Islet precursor cell (in vitro differentiated cells): Measurements from ENCODE around the gene CACNA1I.

Source experiments
- DNase-seq: peaks from one replicate; pipeline ENCODE4 v3.0.0-alpha.2; 2018

Gene CACNA1I

DNA sequence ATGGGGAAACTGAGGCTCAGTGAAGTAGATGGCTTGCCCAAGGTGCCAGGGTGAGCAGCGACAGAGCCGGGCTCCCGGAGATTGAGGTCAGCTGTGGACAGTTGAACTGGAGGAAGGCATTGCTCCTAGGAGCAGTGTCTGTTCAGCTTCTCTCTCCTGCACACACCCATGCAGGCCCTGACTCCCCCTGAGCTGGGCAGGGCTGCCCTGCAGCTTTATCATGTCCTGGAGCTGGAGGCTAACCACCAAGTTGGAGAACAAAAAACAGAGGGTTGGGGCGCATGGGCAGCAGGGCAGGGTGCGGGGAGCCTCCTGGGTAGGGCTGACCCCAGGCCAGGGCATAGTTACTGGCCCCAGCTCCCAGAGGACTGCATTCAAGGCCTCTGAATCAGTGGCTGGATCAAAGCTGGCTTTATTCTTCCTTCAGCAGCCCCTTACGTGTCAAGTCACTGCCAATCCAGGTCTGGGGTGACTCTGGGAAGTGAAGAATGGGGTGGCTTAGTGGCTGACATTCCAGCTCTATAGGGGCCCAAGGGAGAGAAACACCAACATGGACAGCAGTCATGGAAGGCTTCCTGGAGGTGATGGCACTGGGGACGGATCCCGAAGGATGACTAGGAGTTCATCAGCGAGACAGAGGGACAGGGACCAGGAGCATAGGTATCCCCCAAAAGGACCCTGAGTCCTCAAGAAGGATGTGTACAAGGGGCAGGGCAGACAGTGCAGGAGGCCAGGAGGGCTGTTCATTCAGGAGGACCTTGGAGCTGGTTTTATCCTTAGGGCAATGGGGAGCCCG, 83.8 kb downstream of the CACNA1I start:
- DNase-seq: no peak

DNA sequence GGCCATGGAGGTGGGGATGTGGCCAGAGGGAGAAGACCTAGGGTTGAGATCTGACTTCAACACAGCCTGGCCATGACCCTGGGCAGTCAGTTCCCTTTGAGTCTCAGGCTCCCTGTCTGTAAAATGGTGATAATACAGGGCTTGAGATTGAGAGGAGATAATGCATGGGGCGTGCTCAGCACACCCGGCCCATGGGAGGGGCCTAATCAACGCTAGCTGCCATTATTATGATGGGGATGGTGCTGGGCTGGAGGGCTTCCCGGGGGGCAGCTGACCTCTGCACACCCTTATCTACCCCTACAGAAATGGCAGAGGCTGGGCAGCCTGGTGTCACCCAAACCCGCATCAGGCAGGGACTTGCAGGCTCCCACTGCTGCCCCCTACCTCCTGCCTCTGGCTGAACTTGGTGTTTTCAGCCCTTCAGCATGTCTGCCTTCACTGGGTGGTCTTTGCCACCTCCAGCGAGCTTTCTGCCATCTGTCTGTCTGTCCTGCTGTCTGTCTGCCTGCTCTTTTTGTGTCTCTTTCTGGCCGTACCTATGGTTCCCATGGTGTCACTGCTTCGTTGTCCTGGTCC, 84.5 kb downstream of the CACNA1I start:
- DNase-seq: no peak

DNA sequence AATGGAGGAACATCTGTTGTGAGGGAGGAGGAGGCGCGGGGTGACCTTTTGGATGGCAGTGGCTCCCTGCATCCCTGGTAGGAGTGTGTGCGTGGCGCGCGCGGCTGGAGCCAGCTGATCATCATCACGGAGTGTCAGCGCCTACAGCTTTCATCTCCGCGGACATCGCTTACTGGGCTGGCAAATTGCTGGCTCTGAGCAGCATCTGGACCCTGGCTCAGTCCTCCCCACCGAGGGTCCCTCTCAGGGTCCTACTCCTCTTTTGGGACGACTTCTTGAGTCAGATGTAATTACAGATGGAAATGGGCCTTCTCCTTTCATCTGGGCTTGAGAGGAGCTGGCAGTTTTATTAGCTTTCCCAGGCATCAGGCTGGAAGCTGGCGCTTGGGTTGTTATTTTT, 85.3 kb downstream of the CACNA1I start:
- no peak for DNase-seq

DNA sequence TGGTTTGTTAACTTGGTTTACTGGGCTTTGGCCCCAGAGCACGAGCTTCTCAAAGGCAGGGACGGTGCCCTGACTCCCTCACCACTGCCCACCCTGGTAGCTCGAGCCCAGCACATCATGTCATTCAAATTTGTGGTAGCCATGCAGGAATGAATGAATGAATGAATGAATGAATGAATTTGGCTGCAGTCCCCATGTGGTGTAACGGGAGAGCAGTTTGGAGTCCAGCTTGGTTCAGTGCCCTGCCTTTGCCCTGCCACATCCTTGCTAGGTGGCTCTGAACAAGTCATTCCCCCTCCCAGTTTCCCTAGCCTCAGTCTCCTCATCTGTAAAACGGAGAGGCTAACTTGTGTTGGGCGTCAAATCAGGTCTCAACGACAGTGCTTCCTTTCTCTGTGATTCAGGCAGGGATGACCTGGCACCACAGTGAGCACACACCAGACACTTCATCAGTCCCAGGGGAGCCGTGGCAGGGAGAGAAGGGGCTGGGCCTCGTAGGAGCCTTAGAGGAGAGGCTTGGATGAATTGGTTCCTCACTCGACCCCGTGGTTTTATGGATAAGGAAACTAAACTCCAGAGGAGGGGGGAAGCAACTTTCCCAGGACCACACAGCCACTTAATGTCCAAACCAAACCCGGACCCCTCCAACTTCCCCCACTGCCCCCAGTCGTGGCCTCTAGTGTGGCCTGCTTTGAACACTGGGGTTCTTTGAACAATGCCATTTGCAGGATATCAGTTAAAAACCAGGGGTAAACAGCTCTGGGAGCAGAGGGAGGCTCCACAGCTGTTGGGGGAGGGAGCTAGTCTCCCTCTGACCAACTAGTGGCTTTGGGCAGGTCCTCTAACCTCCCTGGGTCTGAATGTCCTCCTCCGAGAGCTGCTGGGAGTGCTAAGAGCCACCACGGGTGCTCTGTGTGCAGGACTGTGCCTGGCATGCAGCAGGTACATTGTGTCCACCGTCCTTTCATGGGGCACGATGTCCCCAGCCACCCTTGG, 86.2 kb downstream of the CACNA1I start:
- no peak for DNase-seq

DNA sequence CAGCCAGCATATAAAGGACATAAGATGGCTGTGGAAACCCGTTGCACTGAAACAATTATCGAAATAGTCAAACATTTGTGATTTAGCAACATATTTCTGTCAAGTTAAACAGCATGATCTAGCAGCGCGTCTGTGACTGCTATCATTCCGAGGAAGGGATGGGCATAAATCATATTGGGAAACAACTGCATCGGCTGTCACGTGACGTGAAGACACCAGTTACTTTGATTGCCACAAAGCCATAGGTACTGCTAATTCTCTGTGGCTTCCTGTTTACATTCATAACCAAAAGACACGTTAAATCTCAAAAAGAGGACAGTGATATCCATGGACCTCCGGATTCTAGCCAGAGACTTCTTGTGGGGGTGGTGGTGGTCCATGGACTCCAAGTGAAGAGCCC, 87.8 kb downstream of the CACNA1I start:
- DNase-seq: no peak

DNA sequence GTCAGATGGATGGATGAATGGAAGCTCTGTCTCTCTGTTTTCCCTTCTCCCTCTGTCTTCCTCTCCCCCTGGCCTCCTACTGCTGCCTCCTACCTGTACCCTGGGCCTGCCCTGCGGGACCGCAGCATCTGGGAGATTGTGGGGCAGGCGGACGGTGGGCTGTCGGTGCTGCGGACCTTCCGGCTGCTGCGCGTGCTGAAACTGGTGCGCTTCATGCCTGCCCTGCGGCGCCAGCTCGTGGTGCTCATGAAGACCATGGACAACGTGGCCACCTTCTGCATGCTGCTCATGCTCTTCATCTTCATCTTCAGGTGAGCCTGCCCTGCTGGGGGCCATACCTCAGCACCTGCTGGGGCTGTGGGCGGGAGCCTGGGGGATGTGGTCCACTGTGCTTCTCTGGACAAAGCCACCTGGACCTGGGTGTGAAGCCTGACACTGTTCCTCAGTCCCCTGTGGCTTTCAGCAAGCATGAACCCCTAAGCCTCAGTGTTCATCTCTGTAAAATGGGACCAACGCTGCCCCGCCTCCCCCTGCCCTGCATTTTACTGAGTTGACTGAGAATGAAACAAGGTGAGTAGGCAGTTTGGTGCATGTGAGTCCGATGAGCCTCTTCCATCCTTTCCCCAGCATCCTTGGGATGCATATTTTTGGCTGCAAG, 88.4 kb downstream of the CACNA1I start:
- DNase-seq: no peak

DNA sequence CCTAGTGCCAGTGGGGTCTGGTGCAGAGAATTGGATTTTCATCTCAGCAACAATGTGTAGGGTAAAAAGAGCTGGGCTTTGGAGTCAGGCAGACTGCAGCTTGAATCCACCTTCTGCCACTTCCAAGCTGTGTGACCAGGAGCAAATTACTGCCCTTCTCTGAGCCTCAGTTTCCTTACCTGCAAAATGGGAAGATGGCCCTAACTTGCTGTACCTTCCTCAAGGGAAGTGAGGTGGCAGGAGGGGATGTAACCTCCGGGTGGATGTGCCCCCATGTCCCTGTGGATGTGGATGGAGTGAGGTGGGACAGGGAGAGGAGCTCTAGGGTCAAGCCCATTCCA, 90.9 kb downstream of the CACNA1I start:
- DNase-seq: no peak

DNA sequence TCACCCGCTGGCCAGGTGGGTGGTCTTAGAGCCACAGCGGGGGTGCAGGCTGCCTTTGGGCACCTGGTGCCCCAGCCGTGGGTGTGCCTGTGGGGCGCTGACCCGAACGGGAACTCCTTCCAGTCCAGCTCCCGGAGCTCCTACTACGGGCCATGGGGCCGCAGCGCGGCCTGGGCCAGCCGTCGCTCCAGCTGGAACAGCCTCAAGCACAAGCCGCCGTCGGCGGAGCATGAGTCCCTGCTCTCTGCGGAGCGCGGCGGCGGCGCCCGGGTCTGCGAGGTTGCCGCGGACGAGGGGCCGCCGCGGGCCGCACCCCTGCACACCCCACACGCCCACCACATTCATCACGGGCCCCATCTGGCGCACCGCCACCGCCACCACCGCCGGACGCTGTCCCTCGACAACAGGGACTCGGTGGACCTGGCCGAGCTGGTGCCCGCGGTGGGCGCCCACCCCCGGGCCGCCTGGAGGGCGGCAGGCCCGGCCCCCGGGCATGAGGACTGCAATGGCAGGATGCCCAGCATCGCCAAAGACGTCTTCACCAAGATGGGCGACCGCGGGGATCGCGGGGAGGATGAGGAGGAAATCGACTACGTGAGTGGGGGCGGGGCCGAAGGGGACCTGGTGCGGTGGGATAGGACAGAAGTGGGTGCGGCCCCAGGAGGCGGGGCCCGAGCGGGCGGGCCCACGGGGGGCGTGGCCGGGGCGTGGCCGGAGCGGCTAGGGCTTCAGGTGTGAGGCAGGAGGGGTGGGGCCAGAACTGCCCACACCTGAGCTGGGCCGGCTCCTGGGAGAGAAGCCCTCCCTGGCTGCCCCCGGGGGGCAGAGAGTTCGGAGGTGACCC, 91.5 kb downstream of the CACNA1I start:
- DNase-seq: peak; percentile 81

DNA sequence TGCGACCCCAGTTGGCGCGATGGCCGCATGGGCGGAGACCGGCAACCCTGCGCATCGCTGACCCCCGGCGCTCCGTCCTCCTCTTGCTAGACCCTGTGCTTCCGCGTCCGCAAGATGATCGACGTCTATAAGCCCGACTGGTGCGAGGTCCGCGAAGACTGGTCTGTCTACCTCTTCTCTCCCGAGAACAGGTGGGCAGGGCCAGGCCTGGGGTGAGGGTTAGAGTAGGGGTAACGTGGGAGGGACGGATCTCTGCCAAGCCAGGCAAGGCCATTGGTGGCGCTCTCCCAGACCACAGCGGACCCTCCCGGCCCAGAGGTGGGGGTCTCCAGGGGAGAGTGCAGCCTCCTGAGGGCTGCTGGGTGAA, 92.1 kb downstream of the CACNA1I start:
- DNase-seq: no peak

DNA sequence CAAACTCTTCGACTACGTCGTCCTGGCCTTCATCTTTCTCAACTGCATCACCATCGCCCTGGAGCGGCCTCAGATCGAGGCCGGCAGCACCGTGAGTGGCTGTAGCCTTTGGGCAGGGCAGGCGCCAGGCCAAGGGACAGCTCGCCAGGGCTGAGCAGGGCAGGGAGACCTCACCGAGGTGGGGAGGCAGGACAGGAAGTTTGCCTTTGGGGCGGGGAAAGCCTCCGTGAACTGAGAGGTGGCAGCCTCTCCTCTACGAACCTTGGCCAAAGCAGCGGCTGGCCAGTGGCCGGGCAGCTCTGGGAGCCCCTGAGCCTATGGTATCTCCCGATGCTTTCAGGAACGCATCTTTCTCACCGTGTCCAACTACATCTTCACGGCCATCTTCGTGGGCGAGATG, 93.2 kb downstream of the CACNA1I start:
- DNase-seq: no peak

DNA sequence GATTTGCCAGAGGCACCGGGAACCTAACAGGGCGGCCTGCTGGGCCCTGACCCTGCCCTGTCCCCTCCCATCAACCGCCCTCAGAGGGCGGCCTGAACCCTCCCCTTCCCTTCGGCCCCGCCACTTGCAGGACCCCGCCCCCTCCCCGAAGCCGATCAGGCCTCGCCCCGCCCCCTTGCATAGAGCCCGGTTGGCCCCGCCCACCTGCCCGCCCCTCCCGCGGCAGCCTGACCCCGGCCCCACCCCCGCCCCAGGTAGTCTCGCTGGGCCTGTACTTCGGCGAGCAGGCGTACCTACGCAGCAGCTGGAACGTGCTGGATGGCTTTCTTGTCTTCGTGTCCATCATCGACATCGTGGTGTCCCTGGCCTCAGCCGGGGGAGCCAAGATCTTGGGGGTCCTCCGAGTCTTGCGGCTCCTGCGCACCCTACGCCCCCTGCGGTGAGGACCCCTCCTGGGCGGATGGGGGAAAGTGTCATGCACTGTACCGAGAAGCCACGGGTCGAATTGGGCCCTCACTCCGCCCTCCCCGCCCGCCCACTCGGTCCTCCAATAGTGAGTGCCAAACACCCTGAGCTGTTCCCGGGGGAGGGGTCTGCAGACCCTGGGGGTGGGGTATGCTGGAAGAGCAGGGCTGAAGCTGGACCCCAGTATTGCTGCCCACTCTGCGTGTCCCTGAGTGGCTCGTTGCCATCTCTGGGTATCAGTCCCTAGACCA, 94.1 kb downstream of the CACNA1I start:
- DNase-seq: peak; percentile 87

DNA sequence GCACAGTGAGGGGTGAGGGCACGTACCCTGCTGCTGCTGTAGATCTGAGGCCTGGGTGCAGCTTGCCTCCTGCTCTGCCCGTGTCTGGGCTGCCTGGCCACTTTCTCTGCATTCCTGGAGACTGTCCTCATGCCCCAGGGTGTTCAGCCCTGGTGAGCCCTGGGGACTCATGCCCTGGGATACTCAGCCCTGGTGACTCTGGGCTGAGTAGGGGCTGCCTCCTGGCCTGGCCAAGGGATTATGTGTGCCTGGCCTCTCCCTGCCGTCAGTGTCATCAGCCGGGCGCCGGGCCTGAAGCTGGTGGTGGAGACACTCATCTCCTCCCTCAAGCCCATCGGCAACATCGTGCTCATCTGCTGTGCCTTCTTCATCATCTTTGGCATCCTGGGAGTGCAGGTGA, 94.7 kb downstream of the CACNA1I start:
- peak; percentile 62 for DNase-seq

DNA sequence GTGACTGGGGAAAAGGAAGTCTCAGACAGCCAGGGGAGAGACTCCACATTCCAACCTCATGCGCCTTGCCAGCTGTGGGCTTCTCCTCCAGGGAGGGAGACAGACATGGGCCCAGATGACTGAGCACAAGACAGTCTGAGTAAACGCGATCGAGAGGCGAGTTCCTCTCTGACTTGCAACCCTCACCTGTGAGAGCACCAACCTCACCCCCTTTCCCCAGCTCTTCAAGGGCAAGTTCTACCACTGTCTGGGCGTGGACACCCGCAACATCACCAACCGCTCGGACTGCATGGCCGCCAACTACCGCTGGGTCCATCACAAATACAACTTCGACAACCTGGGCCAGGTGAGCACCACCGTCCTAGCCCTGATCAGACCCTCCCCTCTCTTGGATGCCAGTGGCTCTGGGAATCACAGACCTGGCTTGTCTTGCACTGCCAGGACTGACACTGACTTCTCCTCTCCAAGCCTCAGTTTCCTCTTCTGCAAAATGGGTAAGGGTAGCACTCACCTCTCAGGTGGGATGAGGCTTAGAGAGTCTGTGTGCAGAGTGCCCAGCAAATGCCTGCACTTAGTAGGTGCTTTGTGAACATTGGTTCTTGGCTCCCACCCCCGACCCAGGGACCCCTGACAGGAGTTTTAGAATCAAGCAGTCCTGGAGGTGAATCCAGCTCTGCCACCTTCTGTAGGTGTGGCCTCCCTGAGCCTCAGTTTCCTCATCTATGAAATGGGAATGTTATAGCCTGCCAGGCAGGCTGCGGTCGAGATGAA, 95.3 kb downstream of the CACNA1I start:
- no peak for DNase-seq

DNA sequence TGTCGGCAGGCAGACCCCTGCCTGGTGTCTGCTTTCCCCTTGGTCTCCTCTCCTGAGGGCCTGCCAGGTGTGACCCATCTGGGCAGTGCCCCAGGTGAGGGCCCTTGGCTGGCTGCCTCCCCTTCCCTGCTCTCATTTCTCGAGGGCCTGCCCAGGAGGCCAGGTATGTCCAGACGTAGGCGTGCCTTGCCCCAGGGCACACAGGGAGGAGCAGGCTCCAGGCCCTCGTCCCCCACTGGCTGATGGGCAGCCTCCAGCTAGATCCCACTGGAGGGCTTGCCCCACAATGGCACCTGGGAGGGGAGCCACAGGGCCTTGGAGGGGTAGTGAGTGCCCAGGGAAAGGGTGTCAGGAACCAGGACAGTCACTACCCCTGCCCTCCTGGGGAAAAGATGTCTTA, 95.9 kb downstream of the CACNA1I start:
- no peak for DNase-seq

DNA sequence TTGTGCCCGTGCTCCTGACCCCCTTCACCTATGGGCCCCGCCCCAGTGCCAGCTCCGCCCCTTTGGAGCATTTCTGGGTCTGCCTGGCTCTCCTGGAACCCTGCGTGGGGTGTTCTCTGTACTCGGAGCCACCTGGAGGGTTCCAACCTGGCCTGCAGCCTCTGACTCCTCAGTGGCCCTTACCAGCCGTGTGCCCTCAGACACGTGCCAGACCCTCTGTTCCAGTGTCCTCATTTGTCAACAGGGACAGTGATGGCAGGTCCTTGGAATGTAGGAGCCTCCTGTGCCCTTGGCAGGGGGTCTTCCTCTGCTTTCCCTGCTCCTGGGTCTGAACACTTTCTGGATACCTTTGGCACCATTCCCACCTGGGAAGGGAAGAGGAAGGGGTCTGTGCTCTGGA, 96.4 kb downstream of the CACNA1I start:
- no peak for DNase-seq

DNA sequence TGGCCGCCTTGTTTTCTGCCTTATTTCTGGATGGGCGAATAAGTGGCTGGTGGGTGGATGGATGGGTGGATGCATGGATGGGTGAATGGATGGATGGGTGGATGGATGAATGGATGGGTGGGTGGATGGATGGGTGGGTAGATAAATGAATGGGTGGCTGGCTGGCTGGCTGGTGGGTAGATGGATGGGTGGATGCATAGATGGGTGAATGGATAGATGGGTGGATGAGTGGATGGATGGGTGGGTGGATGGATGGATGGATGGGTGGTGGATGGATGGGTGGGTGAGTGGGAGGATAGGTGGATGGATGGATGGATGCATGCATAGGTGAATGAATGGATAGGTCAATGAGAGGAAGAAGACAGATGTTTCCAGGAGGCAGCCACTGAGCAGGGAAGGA, 98.9 kb downstream of the CACNA1I start:
- no peak for DNase-seq

DNA sequence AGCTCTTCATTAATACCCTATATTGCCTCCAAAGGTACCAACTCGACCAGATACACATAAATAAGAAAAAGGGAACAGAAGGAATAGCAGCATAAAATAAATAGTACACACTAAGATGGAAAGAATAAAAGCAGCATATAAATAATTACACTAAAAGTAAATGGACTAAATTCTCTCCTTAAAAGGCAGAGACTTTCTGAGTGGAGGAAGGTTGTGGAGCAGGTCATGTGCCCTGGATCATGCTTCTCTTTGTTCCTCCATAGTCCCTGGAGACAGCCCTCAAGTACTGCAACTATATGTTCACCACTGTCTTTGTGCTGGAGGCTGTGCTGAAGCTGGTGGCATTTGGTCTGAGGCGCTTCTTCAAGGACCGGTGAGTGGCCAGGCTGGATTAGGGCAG, 101.4 kb downstream of the CACNA1I start:
- no peak for DNase-seq

DNA sequence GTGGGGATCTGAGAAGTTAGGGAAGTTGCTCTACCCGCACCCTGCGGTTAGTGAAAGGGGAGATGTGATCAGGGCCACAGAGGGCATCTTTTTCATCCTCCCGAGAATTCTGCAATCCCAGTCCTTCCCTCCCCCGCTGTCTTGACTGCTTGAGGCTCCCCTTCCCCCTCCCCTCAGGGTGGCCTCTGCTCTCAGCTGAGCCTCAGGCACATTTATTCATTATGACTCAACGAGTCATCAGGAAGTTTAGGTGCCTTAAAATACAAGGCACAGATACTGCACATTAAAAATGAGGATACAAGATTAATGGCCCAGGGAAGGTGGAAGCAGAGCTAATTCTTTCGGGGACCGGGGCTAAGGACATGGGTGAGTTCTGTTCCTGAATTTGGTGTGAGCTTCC, 104.0 kb downstream of the CACNA1I start:
- DNase-seq: no peak

DNA sequence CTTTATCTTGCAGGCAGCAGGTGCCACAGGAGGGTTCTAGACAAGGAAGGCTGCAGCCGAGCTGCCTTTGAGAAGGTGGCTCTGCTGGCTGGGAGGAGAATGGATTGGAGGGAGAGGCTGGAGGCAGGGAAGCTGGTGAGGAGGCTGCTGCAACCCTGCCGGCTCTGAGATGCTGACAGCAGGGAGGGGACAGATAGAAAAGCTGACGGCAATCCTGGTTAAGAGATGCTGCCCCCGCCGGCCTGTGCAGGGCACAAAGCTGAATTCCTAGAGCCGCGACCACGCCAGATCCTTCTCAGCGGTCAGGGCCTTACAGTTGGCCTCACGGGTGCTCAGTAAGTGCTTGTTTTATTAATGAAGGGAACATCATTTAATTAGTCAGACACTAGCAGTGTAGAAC, 105.4 kb downstream of the CACNA1I start:
- no peak for DNase-seq

DNA sequence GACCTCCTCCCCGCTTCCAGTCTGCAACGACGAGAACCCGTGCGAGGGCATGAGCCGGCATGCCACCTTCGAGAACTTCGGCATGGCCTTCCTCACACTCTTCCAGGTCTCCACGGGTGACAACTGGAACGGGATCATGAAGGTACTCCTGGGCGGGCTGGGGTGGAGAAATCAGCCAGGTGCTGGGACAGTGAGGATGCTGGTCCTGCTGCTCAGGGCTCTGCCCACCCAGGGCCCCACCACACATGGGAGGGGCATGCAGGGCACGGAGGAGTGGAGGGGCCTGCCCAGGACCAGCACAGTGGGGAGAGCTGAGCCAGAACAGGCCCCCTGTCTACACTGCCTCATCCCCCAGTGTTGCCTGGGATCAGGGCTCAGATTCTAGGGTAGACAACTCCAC, 107.4 kb downstream of the CACNA1I start:
- no peak for DNase-seq
